Body of pancreas (tissue), 4 donors: Measurements from ENCODE around the gene PACS2.
"Not testable (repeated sequence)": the region's sequence is repeated elsewhere in the genome, so short reads cannot be mapped to it uniquely, and the experiment has no call there.

ENCODE experiments used
- POLR2A ChIP-seq, 3 donors: fragments of 450-650 bp; IDR thresholded peaks; one replicate each; pipeline ENCODE4 v1.6.1; 2016; ENCODE audit warnings: antibody characterized with exemption in 3 of 3, mild to moderate bottlenecking in 2 of 3
- TF ChIP-seq, protein P1 (sequence below), 7 experiments: fragments of 450-650 bp in 4 of 7; fragments of 200-600 bp in 3 of 7; sonication (generic) in 3 of 7; IDR thresholded peaks; one replicate each; pipeline ENCODE4 v1.5.1; 2016 to 2019; ENCODE audit warnings: antibody characterized with exemption in 7 of 7

DNA sequence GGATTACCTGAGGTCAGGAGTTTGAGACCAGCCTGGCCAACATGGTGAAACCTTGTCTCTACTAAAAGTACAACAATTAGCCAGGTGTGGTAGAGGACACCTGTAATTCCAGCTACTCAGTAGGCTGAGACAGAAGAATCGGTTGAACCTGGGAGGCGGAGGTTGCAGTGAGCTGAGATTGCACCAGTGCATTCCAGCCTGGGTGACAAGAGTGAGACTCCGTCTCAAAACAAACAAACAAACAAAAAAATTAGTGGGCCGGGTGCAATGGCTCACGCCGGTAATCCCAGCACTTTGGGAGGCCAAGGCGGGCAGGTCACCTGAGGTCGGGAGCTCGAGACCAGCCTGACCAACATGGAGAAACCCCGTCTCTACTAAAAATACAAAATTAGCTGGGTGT lies 46.9 kb downstream of the PACS2 start:
- TF ChIP-seq, protein P1, sequence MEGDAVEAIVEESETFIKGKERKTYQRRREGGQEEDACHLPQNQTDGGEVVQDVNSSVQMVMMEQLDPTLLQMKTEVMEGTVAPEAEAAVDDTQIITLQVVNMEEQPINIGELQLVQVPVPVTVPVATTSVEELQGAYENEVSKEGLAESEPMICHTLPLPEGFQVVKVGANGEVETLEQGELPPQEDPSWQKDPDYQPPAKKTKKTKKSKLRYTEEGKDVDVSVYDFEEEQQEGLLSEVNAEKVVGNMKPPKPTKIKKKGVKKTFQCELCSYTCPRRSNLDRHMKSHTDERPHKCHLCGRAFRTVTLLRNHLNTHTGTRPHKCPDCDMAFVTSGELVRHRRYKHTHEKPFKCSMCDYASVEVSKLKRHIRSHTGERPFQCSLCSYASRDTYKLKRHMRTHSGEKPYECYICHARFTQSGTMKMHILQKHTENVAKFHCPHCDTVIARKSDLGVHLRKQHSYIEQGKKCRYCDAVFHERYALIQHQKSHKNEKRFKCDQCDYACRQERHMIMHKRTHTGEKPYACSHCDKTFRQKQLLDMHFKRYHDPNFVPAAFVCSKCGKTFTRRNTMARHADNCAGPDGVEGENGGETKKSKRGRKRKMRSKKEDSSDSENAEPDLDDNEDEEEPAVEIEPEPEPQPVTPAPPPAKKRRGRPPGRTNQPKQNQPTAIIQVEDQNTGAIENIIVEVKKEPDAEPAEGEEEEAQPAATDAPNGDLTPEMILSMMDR (IDR thresholded peaks at IDR 0.05): not testable (repeated sequence)
- not testable (repeated sequence) for TF ChIP-seq POLR2A (IDR thresholded peaks at IDR 0.05)
